Germinal center (tissue), 1 donor: Measurements from ENCODE around the gene MARS1.

Experiments used
- DNase-seq: peaks from one replicate; pipeline ENCODE4 v3.0.0; 2012; ENCODE audit warnings: mixed read lengths, low spot score

MARS1 gene

GRCh38 chr12:57518176-57518919, 30.5 kb downstream of the MARS1 start:
- no peak for DNase-seq

- peak; percentile 38 for DNase-seq
Observed at GRCh38 chr12:57518920-57519795, 31.3 kb downstream of the MARS1 start.

GRCh38 chr12:57519796-57520052, 31.9 kb downstream of the MARS1 start:
- DNase-seq = peak; percentile 30

GRCh38 chr12:57520053-57520818, 32.4 kb downstream of the MARS1 start, which contains the start of gene DDIT3:
DDIT3 (minus strand) TSS chr12:57520514; CDS start chr12:57517406, 3,108 bp downstream.
- DNase-seq = peak; percentile 96

GRCh38 chr12:57521525-57522010, 33.7 kb downstream of the MARS1 start:
- DNase-seq = no peak

- DNase-seq = peak; percentile 98
Observed at GRCh38 chr12:57522011-57522886, 34.4 kb downstream of the MARS1 start, which contains the start of gene MBD6. MBD6 (plus strand) TSS chr12:57522824; CDS start chr12:57524304, 1,480 bp downstream.

GRCh38 chr12:57522887-57523705, 35.2 kb downstream of the MARS1 start:
- no peak for DNase-seq

- DNase-seq = no peak
Observed at GRCh38 chr12:57523706-57524614, 36.1 kb downstream of the MARS1 start.

GRCh38 chr12:57524814-57525614, 37.1 kb downstream of the MARS1 start:
- DNase-seq = no peak

- no peak for DNase-seq
Observed at GRCh38 chr12:57525615-57526383, 37.9 kb downstream of the MARS1 start.

- no peak for DNase-seq
Observed at GRCh38 chr12:57526477-57527126, 38.7 kb downstream of the MARS1 start.

GRCh38 chr12:57527184-57527583, 39.3 kb downstream of the MARS1 start:
- DNase-seq = no peak

- no peak for DNase-seq
Observed at GRCh38 chr12:57528176-57528575, 40.3 kb downstream of the MARS1 start.

- DNase-seq = no peak
Observed at GRCh38 chr12:57528831-57529555, 41.1 kb downstream of the MARS1 start.

- no peak for DNase-seq
Observed at GRCh38 chr12:57529831-57530230, 42.0 kb downstream of the MARS1 start.

GRCh38 chr12:57530396-57531142, 42.7 kb downstream of the MARS1 start:
- no peak for DNase-seq
